Measurements from ENCODE around the gene EFCAB6.

GRCh38 chr22:43853328-43853931 is 41.3 kb upstream of the EFCAB6 start:
- TF ChIP-seq CTCF (IDR thresholded peaks at IDR 0.05) (no peak), SP1 (CRISPR knock-in tag; conservative IDR thresholded peaks at IDR 0.05) (no peak), SMAD3 (CRISPR knock-in tag; IDR thresholded peaks at IDR 0.05; ENCODE audit: borderline replicate concordance) (no peak), E2F5 (CRISPR knock-in tag; IDR thresholded peaks at IDR 0.05) (no peak), NR1H2 (CRISPR knock-in tag; IDR thresholded peaks at IDR 0.05) (no peak), NFE2L1 (CRISPR knock-in tag; IDR thresholded peaks at IDR 0.05) (no peak), EMX1 (CRISPR knock-in tag; IDR thresholded peaks at IDR 0.05) (no peak), IRF2 (CRISPR knock-in tag; IDR thresholded peaks at IDR 0.05; ENCODE audit: borderline replicate concordance, low read depth) (no peak), ZNF138 (CRISPR knock-in tag; conservative IDR thresholded peaks at IDR 0.05) (no peak)
- TF ChIP-seq, protein P1, sequence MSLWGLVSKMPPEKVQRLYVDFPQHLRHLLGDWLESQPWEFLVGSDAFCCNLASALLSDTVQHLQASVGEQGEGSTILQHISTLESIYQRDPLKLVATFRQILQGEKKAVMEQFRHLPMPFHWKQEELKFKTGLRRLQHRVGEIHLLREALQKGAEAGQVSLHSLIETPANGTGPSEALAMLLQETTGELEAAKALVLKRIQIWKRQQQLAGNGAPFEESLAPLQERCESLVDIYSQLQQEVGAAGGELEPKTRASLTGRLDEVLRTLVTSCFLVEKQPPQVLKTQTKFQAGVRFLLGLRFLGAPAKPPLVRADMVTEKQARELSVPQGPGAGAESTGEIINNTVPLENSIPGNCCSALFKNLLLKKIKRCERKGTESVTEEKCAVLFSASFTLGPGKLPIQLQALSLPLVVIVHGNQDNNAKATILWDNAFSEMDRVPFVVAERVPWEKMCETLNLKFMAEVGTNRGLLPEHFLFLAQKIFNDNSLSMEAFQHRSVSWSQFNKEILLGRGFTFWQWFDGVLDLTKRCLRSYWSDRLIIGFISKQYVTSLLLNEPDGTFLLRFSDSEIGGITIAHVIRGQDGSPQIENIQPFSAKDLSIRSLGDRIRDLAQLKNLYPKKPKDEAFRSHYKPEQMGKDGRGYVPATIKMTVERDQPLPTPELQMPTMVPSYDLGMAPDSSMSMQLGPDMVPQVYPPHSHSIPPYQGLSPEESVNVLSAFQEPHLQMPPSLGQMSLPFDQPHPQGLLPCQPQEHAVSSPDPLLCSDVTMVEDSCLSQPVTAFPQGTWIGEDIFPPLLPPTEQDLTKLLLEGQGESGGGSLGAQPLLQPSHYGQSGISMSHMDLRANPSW (CRISPR knock-in tag; conservative IDR thresholded peaks at IDR 0.05; ENCODE audit: low read depth): no peak
- TF ChIP-seq, protein P2, sequence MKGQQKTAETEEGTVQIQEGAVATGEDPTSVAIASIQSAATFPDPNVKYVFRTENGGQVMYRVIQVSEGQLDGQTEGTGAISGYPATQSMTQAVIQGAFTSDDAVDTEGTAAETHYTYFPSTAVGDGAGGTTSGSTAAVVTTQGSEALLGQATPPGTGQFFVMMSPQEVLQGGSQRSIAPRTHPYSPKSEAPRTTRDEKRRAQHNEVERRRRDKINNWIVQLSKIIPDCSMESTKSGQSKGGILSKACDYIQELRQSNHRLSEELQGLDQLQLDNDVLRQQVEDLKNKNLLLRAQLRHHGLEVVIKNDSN (CRISPR knock-in tag; IDR thresholded peaks at IDR 0.05): no peak
- TF ChIP-seq, protein P3, sequence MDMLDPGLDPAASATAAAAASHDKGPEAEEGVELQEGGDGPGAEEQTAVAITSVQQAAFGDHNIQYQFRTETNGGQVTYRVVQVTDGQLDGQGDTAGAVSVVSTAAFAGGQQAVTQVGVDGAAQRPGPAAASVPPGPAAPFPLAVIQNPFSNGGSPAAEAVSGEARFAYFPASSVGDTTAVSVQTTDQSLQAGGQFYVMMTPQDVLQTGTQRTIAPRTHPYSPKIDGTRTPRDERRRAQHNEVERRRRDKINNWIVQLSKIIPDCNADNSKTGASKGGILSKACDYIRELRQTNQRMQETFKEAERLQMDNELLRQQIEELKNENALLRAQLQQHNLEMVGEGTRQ (CRISPR knock-in tag; IDR thresholded peaks at IDR 0.05): no peak
